ENCODE measurements around the gene INPP4A. TPM values are rescaled to one million over a fixed set of nuclear protein-coding genes. Genes with fewer than 3 reads are reported as not detected.

The INPP4A gene
- total and polyA plus RNA-seq, 9 of the 15 experiments (the other 6 are each of a cell fraction or from before 2014, with no cell fraction given): 1.8 to 15.7 (median 8.3) TPM

DNA sequence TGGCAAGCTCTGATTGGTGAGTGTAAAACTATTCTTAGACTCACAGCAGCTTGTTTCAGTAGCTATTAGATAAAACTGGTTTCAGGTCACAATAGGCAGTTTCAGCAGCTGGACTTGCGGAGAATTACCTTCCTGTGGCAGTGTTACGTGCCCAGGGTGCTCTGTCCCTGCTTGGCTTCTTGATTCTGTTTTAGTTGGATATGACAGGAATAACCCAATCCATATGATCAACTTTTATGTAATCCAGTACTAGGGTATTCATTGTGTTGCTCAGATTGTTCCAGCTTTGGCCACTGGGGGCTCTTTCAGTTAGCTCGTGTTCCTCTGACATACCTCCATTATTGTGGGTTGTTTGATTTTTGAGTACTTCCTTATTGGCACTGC lies 43.1 kb downstream of the INPP4A start:
- Histone ChIP-seq H3K9me3 (replicated peaks; ENCODE audit: control insufficient read depth, insufficient read depth, low read depth, low read length) (no peaks in the 10 kb centered on the region), H3K9ac (ENCODE audit: insufficient read depth in 1 of 2, low read depth in 2 of 2, low read length in 2 of 2) (no peak overlapping the region), H3K27me3 (ENCODE audit: control insufficient read depth in 2 of 2, insufficient read depth in 2 of 2, low read length in 2 of 2) (no peaks in the 10 kb centered on the region), H2AFZ (ENCODE audit: low read depth, low read length) (no peak overlapping the region), H3K36me3 (ENCODE audit: control insufficient read depth, insufficient read depth, low read length) (no peaks in the 10 kb centered on the region), H3K79me2 (ENCODE audit: control insufficient read depth, insufficient read depth, low read length) (peaks cover 2% of the 10 kb centered on the region; the same call in 2 of the 3 replicates), H3K27ac (ENCODE audit: extremely low read depth, low read depth, low read length) (no peak overlapping the region), H3K4me1 (replicated peaks in 1 of 2; ENCODE audit: control insufficient read depth in 2 of 2, insufficient read depth in 2 of 2, low read length in 2 of 2) (no peaks in the 10 kb centered on the region; a peak in 1 of 5 replicates), H3K4me2 (ENCODE audit: insufficient read depth, low read length) (no peak overlapping the region), H3K4me3 (no peak overlapping the region), H4K20me1 (replicated peaks; ENCODE audit: control insufficient read depth, insufficient read depth, low read length) (peaks cover 18% of the 10 kb centered on the region), H3K9me1 (ENCODE audit: control insufficient read depth, insufficient read depth, low read length) (no peaks in the 10 kb centered on the region)
- FAIRE-seq (peak; percentile 80), DNase-seq (ENCODE audit: extremely low read depth in 1 of 4, low spot score in 3 of 4) (peak; percentile 46 to 61 (median 52)), ATAC-seq (peak; percentile 97)
- 15% methylated on average over 3 of the region's 3 CpGs for whole genome bisulfite sequencing (ENCODE audit: insufficient coverage, low coverage, missing lambda C conversion rate)
- intact Hi-C loops (cut with micrococcal nuclease) (no loop called here), in situ Hi-C loops (cut with MboI) (no loop called here)
- CTCF ChIA-PET (ENCODE audit: low intra/inter-chr PET ratio): no interaction called here
- POLR2A ChIA-PET: interaction anchor here (1.0 to 1.5 kb wide), 7 partner anchors 9 to 37 kb away, joined by 3 to 6 read pairs (median 4); no protein-coding TSS in a partner anchor
- no TSS peak for BruUV-seq (replicated peaks)
- TF ChIP-seq HDAC6 (IDR thresholded peaks at IDR 0.05; ENCODE audit: low read depth, low read length) (no peak), ZKSCAN1 (IDR thresholded peaks at IDR 0.05; ENCODE audit: low read depth, low read length) (no peak), MTF1 (CRISPR knock-in tag; IDR thresholded peaks at IDR 0.05; ENCODE audit: borderline replicate concordance) (no peak), PYGO2 (tag; IDR thresholded peaks at IDR 0.05) (no peak), ZBTB7A (IDR thresholded peaks at IDR 0.05; ENCODE audit: borderline replicate concordance, control insufficient read depth, low read depth, low read length) (no peak), ZNF24 (IDR thresholded peaks at IDR 0.05) (no peak), COPS2 (conservative IDR thresholded peaks at IDR 0.05) (no peak), BHLHE40 (IDR thresholded peaks at IDR 0.05; ENCODE audit: low read length) (peak; percentile 34; the same call in 1 of the 2 replicates), MYC (IDR thresholded peaks at IDR 0.05; ENCODE audit: low read depth, low read length) (0 out of 2 replicates have a peak, but pooled peaks have one; percentile 26), MYC (CRISPR knock-in tag; IDR thresholded peaks at IDR 0.05; ENCODE audit: borderline replicate concordance, low read depth) (no peak), RAD21 (CRISPR knock-in tag; conservative IDR thresholded peaks at IDR 0.05 in 1 of 2, IDR thresholded peaks at IDR 0.05 in 1 of 2) (peak; percentile 23 to 54; a peak in 3 of 4 replicates), AFF1 (IDR thresholded peaks at IDR 0.05; ENCODE audit: low read depth in 1 of 2, partially characterized antibody in 2 of 2) (no peak), RHOXF2B (CRISPR knock-in tag; conservative IDR thresholded peaks at IDR 0.05) (no peak), MIER1 (IDR thresholded peaks at IDR 0.05; ENCODE audit: low read depth) (no peak), NFIX (CRISPR knock-in tag; IDR thresholded peaks at IDR 0.05; ENCODE audit: low read depth) (no peak), MXI1 (IDR thresholded peaks at IDR 0.05; ENCODE audit: low read depth, low read length) (no peak), KLF13 (tag; IDR thresholded peaks at IDR 0.05; ENCODE audit: borderline replicate concordance, low read depth) (no peak)
- TF ChIP-seq, protein P1, sequence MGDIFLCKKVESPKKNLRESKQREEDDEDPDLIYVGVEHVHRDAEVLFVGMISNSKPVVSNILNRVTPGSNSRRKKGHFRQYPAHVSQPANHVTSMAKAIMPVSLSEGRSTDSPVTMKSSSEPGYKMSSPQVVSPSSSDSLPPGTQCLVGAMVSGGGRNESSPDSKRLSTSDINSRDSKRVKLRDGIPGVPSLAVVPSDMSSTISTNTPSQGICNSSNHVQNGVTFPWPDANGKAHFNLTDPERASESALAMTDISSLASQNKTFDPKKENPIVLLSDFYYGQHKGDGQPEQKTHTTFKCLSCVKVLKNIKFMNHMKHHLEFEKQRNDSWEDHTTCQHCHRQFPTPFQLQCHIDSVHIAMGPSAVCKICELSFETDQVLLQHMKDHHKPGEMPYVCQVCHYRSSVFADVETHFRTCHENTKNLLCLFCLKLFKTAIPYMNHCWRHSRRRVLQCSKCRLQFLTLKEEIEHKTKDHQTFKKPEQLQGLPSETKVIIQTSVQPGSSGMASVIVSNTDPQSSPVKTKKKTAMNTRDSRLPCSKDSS (IDR thresholded peaks at IDR 0.05; ENCODE audit: low read depth, partially characterized antibody): no peak
